ENCODE data around the gene GSAP.
"Not testable (repeated sequence)": the region's sequence is repeated elsewhere in the genome, so short reads cannot be mapped to it uniquely, and the experiment has no call there.

Gene GSAP

GRCh38 chr7:77352665-77353406 is 63.3 kb downstream of the GSAP start:
- TF ChIP-seq GATA1 (IDR thresholded peaks at IDR 0.05; ENCODE audit: low read depth, low read length) (no peak), POLR2A (IDR thresholded peaks at IDR 0.05; ENCODE audit: low read length) (no peak)
- no peak for DNase-seq

- TF ChIP-seq GATA1 (IDR thresholded peaks at IDR 0.05; ENCODE audit: low read depth, low read length) = no peak
- no peak for TF ChIP-seq POLR2A (IDR thresholded peaks at IDR 0.05; ENCODE audit: low read length)
- peak; percentile 24 to 41 for DNase-seq
Observed at GRCh38 chr7:77351539-77352004, 64.6 kb downstream of the GSAP start.

GRCh38 chr7:77349141-77349540 is 67.0 kb downstream of the GSAP start:
- DNase-seq = no peak
- TF ChIP-seq POLR2A (IDR thresholded peaks at IDR 0.05; ENCODE audit: low read length) = no peak
- no peak for TF ChIP-seq GATA1 (IDR thresholded peaks at IDR 0.05; ENCODE audit: low read depth, low read length)

- TF ChIP-seq GATA1 (IDR thresholded peaks at IDR 0.05; ENCODE audit: low read depth, low read length) (no peak), POLR2A (IDR thresholded peaks at IDR 0.05; ENCODE audit: low read length) (no peak)
- no peak for DNase-seq
Observed at GRCh38 chr7:77348371-77348813, 67.8 kb downstream of the GSAP start.

DNA sequence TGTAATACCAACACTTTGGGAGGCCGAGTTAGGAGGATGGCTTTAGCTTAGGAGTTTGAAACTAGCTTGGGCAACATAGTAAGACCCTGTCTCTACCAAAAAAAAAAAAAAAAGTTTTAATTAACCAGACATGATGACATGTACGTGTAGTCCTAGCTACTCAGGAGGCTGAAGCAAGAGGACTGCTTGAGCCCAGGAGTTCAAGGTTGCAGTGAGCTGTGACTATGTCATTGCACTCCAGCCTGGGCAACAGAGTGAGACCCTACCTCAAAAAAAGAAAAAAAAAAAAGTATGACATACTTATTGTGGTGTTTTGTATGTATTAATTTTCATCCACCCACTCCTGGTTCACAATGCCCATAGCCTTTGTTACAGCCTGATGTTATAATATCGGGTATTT is 69.7 kb downstream of the GSAP start:
- no peak for TF ChIP-seq GATA1 (IDR thresholded peaks at IDR 0.05; ENCODE audit: low read depth, low read length)
- no peak for TF ChIP-seq POLR2A (IDR thresholded peaks at IDR 0.05; ENCODE audit: low read length)
- no peak for DNase-seq

DNA sequence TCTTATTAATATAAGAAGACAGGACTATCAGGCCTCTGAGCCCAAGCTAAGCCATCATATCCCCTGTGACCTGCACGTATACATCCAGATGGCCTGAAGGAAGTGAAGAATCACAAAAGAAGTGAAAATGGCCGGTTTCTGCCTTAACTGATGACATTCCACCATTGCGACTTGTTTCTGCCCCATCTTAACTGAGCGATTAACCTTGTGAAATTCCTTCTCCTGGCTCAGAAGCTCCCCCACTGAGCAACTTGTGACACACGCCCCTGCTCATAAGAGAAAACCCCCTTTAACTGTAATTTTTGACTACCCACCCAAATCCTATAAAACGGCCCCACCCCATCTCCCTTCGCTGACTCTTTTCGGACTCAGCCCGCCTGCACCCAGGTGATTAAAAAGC is 70.7 kb downstream of the GSAP start:
- DNase-seq = not testable (repeated sequence)

DNA sequence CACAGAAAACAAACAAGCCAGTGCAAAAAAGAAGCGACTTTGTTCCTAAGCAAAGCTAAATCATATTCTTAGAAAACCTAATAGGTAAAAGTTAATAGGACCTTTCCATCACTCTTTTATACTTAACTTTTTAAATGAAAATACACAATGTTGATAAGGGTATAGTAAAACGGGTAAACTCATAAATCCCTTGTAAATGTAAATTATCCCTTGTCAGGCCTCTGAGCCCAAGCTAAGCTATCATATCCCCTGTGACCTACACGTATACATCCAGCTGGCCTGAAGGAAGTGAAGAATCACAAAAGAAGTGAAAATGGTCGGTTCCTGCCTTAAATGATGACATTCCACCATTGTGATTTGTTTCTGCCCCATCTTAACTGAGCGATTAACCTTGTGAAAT is 76.4 kb downstream of the GSAP start:
- DNase-seq = no peak
- TF ChIP-seq POLR2A (IDR thresholded peaks at IDR 0.05; ENCODE audit: low read length) = no peak
- no peak for TF ChIP-seq GATA1 (IDR thresholded peaks at IDR 0.05; ENCODE audit: low read depth, low read length)

- DNase-seq = no peak
- TF ChIP-seq POLR2A (IDR thresholded peaks at IDR 0.05; ENCODE audit: low read length) = no peak
- TF ChIP-seq GATA1 (IDR thresholded peaks at IDR 0.05; ENCODE audit: low read depth, low read length) = no peak
Observed at GRCh38 chr7:77338883-77339629, 77.1 kb downstream of the GSAP start.

DNA sequence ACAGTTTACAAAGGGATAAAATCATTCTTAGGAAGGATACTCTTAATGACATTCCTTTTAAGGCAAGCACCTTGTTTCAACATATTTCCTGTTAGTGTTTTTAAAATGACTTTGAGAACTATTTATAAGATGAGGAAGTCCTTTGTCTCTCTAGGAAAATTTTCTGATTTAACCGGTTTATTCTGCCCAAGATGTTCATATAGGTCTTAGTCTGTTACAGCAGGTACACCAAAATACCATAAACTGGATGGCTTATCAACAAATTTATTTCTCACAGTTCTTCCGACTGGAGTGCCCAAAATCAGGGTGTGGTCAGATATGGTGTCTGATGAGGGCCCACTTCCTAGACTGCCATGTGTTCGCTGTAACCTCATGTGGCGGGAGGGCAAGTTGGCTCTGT is 77.9 kb downstream of the GSAP start:
- peak in 1 of 2 experiments; percentile 20 for DNase-seq
- TF ChIP-seq POLR2A (IDR thresholded peaks at IDR 0.05; ENCODE audit: low read length) (no peak), GATA1 (IDR thresholded peaks at IDR 0.05; ENCODE audit: low read depth, low read length) (no peak)

GRCh38 chr7:77337456-77337990 is 78.6 kb downstream of the GSAP start:
- TF ChIP-seq POLR2A (IDR thresholded peaks at IDR 0.05; ENCODE audit: low read length) (no peak), GATA1 (IDR thresholded peaks at IDR 0.05; ENCODE audit: low read depth, low read length) (no peak)
- no peak for DNase-seq

GRCh38 chr7:77335581-77335980 is 80.6 kb downstream of the GSAP start:
- TF ChIP-seq GATA1 (IDR thresholded peaks at IDR 0.05; ENCODE audit: low read depth, low read length) (no peak), POLR2A (IDR thresholded peaks at IDR 0.05; ENCODE audit: low read length) (no peak)
- no peak for DNase-seq

DNA sequence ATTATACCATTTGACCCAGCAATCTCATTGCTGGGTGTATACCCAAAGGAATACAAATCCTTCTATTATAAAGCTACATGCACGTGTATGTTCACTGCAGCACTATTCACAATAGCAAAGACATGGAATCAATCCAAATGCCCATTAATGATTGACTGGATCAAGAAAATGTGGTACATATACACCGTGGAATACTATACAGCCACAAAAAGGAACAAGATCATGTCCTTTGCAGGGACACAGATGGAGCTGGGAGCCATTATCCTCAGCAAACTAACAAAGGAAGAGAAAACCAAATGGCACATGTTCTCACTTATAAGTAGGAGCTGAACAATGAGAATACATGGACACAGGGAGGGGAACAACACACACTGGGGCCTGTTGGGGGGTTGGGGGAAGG is 82.1 kb downstream of the GSAP start:
- not testable (repeated sequence) for DNase-seq

DNA sequence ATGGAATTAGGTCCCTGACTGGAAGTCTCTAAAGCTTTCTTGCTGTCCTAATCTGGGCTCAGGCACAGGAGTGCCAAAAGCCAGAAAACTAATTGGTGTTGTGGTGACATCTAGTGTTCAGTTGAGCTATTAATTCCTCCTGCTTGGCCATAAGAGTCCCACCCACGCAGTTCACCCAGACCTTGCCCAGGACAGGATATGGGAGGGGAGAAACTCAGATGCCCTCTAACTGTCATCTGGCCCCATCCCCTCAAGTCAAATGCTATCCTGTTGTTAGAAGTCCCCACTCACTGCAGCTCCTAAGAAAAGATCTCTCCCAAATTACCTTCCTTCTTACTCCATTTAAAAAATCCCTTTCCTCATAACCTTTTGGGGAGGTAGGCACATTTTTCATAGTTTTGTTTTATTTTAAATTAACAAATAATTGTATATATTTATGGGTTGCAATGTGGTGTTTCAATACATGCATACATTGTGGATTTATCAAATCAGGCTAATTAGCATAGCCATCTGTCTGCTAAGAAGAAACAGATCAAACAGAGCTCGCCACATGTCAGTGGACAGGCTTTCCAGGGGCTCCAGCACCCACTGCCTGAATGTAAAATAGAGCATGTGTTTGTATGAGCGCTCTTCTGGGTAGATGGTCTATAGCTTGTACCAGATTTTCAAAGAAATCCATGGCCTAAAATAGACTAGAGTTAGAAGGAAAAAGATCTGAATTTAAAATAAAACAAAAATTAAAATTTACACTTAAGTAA is 84.0 kb downstream of the GSAP start:
- TF ChIP-seq POLR2A (IDR thresholded peaks at IDR 0.05; ENCODE audit: low read length) = no peak
- no peak for TF ChIP-seq GATA1 (IDR thresholded peaks at IDR 0.05; ENCODE audit: low read depth, low read length)
- DNase-seq = peak; percentile 80 to 85
